GM21737 (cell line): ENCODE measurements around the gene SCN8A.

Experiments
- ATAC-seq: cut with Tn5 transposase; IDR thresholded peaks from one replicate; pipeline ENCODE4 v1.9.1; 2021; ENCODE audit warnings: mild to moderate bottlenecking, moderate library complexity; ENCODE audit not compliant: unreplicated experiment

The SCN8A gene

GRCh38 chr12:51811203-51812202 is 220.5 kb downstream of the SCN8A start:
- ATAC-seq: no peak

GRCh38 chr12:51812871-51813270 is 221.8 kb downstream of the SCN8A start:
- no peak for ATAC-seq

DNA sequence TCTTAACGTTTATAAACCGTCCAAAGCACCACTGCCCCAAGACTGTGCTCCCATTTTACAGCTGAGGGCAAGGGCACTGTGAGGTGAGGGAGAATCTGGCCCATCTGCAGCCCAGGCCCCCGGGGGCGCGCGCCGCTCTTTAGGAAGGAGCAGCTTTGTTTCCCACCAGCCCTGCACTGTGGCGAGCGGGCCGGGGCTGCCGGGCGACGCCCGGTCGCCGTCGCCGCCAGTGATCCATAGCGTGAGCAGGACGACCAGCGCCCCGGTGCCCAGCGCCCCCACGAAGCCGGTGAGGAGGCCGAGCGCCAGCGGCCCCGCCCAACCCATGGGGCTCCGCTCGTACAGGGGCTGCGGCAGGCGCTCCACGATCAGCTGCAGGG is 222.9 kb downstream of the SCN8A start:
- ATAC-seq: no peak

- ATAC-seq: no peak
These were observed 223.5 kb downstream of the SCN8A start for GRCh38 chr12:51814311-51815088.

DNA sequence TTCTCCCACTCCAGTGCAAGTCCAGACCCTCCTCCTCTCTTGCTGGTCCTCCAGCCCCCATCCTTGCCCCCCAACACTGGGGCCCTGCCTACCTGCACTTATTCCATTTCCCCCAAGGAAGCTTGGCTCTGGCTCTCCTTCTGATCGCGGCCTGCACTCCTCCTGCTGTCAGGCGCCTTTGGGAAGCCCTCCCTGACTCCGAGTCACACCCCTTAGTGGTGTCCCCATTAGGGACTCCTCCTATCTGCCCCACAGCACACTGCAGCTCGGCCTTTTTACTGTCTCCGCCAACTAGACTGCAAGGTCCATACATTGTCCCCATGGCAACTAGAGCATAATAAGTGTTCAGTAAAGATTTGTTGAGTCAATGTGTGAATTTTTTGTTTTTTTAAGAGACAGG is 224.5 kb downstream of the SCN8A start:
- no peak for ATAC-seq

- no peak for ATAC-seq
These were observed 226.3 kb downstream of the SCN8A start for GRCh38 chr12:51817027-51817953.

DNA sequence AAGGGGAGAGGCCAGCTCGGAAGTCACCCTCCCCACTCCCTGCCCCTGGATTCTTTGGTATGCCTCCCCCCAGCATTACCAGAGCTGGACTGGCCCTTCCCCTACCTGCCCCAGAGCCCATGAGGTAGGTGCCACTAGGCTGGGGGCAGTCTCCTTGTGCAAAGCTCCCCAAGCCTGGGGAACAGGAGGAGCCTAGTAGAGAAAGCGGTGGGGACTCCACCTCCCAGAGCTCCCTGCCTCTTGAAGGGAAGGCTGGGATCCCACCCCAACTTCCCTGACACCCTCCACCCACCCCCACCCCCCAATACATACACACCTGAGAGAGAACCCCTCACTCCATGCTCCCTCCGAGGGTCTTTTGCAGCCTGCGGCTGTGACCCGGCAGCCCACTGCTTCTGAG is 227.1 kb downstream of the SCN8A start:
- ATAC-seq: no peak

- no peak for ATAC-seq
These were observed 227.7 kb downstream of the SCN8A start for GRCh38 chr12:51818566-51819300.

- ATAC-seq: no peak
These were observed 228.9 kb downstream of the SCN8A start for GRCh38 chr12:51819736-51820525.

- ATAC-seq: no peak
These were observed 229.8 kb downstream of the SCN8A start for GRCh38 chr12:51820526-51821439.

DNA sequence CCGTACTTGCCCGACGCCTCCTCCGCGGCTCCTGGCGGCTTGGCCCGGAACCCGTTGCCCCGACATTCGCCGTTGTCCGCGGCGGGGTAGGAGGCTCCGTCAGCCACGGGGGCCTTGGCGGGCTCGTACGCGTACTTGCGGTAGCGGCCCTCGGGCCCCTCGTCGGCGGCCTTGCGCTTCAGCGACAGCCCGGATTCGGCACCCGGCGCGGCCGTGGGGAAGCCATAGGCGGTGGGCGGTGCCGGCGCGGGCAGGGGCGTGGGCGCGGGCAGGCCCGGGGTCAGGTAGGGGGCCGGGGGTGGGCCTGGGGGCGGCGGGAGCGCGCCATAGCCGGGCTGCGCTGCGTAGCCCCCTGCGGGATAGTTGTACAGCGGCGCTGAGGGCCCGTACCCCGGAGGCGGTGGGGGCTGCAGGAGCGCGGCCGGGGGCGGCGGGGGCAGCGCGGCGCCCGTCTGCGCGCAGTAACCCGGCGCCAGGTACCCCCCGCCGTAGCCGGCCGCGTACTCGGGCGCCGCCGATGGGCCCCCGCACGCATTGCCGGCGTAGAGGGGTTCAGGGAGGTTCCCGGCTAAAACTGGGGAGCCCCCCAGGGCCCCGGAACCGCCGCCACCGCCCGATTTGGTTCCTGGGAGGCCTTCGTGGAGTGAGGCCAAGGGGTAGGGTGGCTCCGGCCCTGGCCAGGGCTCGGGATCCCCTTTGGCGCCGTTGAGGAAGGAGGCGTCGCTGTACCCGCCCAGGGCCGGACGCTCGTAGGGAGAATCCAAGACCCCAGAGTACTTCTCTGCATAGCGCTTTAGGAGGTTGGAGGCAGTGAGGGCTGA is 230.6 kb downstream of the SCN8A start:
- ATAC-seq: no peak

DNA sequence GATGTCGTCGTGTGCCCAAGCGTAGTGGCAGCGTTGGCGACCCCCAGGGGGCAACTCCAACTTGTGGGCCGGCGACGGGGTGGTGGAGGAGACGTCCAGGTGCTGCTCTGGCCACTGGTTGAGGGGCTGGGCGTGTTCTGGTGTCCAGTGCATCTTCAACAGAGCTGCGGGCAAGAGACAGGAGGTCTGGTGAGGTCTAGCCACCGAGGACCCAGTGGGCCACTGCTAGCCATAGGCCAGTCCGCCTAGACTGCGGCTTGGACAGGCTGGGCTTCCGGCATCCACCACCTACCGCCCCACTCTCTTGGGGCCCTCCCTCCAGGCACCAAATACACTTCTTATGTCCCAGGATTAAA is 231.2 kb downstream of the SCN8A start:
- no peak for ATAC-seq

DNA sequence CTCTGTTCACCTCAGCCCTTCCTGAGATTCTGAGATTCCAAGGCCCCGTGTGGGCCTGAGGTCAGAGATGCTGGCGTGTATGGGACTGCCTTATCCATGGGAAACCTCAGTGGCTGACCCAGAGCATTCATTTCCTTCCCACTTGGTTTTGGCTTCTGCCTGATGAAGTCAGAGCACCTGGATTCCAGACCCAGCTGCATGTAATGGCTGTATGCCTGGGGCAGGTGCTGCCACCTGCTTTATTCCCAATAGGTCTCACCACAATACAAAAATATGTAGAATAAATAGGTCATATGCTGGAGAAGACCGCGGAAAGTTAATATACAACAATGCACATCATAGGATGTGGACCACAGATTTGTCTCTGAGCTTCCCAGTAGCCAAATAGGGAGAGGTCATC is 231.9 kb downstream of the SCN8A start:
- no peak for ATAC-seq

GRCh38 chr12:51823875-51824565 is 233.0 kb downstream of the SCN8A start:
- ATAC-seq: no peak

- ATAC-seq: no peak
These were observed 234.2 kb downstream of the SCN8A start for GRCh38 chr12:51825216-51825615.

DNA sequence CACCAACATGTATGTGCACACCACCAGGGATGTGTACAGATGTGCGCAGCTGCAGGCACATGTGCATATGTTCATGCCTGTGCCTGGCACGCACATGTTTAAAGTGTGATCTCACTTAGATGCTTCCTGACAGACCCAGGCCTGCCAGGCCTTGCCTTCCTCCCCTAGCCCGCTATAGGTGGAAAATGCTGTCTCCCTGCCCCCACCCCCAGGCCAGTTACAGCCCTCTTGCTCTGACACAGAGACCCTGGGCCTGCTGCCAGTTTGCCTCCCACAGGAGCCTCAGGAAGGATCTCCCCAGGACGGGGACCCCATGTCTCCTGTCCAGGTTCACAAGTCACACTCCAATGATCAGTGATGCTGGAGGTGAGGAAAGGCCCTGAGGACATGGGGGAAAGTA is 235.8 kb downstream of the SCN8A start:
- no peak for ATAC-seq
